Glutamatergic neuron (in vitro differentiated cells): ENCODE data around the gene SEMA7A. TPM values are rescaled to one million over a fixed set of nuclear protein-coding genes. Genes with fewer than 3 reads are reported as not detected.

Experiments used
- DNase-seq: peaks from one replicate; pipeline ENCODE4 v3.0.0; 2022
- H3K27ac Mint-ChIP-seq: one replicate; pipeline ENCODE4 v1.8.0; 2020; ENCODE audit warnings: mild to moderate bottlenecking, mixed read lengths, inconsistent platforms; ENCODE audit not compliant: unreplicated experiment
- H3K27me3 Mint-ChIP-seq: one replicate; pipeline ENCODE4 v1.8.0; 2020; ENCODE audit warnings: mild to moderate bottlenecking, moderate library complexity, mixed read lengths, inconsistent platforms; ENCODE audit not compliant: unreplicated experiment
- H3K36me3 Mint-ChIP-seq: one replicate; pipeline ENCODE4 v1.8.0; 2020; ENCODE audit warnings: mild to moderate bottlenecking, mixed read lengths, inconsistent platforms; ENCODE audit not compliant: unreplicated experiment
- H3K4me1 Mint-ChIP-seq: one replicate; pipeline ENCODE4 v1.8.0; 2020; ENCODE audit warnings: mild to moderate bottlenecking, low read depth, mixed read lengths, inconsistent platforms; ENCODE audit not compliant: unreplicated experiment
- H3K4me3 Mint-ChIP-seq: one replicate; pipeline ENCODE4 v1.8.0; 2020; ENCODE audit warnings: mild to moderate bottlenecking, mixed read lengths, inconsistent platforms; ENCODE audit not compliant: unreplicated experiment
- H3K9me3 Mint-ChIP-seq: one replicate; pipeline ENCODE4 v1.8.0; 2020; ENCODE audit warnings: mild to moderate bottlenecking, moderate library complexity, mixed read lengths, inconsistent platforms; ENCODE audit not compliant: unreplicated experiment
- CTCF ChIP-seq: fragments of 200-600 bp; sonication (generic); IDR thresholded peaks from one replicate; pipeline ENCODE4 v1.5.0; 2021; ENCODE audit not compliant: partially characterized antibody, unreplicated experiment
- total RNA-seq: library from RNA; stranded (reverse); fragmentation: NEBNext Ultra II Directional; extraction: Animal tissue kit (Norgen Biotek cat#: 25700); gene quantifications from one replicate; pipeline ENCODE4 v1.2.1, GENCODE V29; 2021; ENCODE audit not compliant: unreplicated experiment

The SEMA7A gene
- total RNA-seq, 1 donor from 2014 or later = 16.2 TPM

GRCh38 chr15:74374648-74375302, 59.0 kb downstream of the SEMA7A start:
- TF ChIP-seq CTCF = no peak

GRCh38 chr15:74373731-74374647, 59.8 kb downstream of the SEMA7A start:
- TF ChIP-seq CTCF = peak; percentile 80
- Mint-ChIP-seq H3K9me3 (peaks cover 1% of the 10 kb centered on the region), H3K36me3 (no peaks in the 10 kb centered on the region), H3K27ac (no peak overlapping the region), H3K27me3 (no peaks in the 10 kb centered on the region), H3K4me3 (peak overlapping the region; percentile 84), H3K4me1 (peaks cover 11% of the 10 kb centered on the region)
- DNase-seq = peak; percentile 97

More at GRCh38 chr15:74374648-74375302, 59.0 kb downstream of the SEMA7A start:
- Mint-ChIP-seq H3K4me3 (peak overlapping the region; percentile 72), H3K36me3 (no peaks in the 10 kb centered on the region), H3K9me3 (peaks cover 1% of the 10 kb centered on the region), H3K27me3 (no peaks in the 10 kb centered on the region), H3K4me1 (peaks cover 11% of the 10 kb centered on the region), H3K27ac (no peak overlapping the region)
- no peak for DNase-seq

GRCh38 chr15:74373056-74373650, 60.6 kb downstream of the SEMA7A start:
- Mint-ChIP-seq H3K4me3 (peak overlapping the region; percentile 25), H3K27ac (no peak overlapping the region), H3K36me3 (no peaks in the 10 kb centered on the region), H3K9me3 (peaks cover 1% of the 10 kb centered on the region), H3K4me1 (peaks cover 11% of the 10 kb centered on the region), H3K27me3 (peaks cover 1% of the 10 kb centered on the region)
- no peak for TF ChIP-seq CTCF
- no peak for DNase-seq

- no peak for DNase-seq
- Mint-ChIP-seq H3K4me1 (peaks cover 11% of the 10 kb centered on the region), H3K27ac (no peak overlapping the region), H3K9me3 (peaks cover 1% of the 10 kb centered on the region), H3K36me3 (no peaks in the 10 kb centered on the region), H3K27me3 (peaks cover 3% of the 10 kb centered on the region), H3K4me3 (no peak overlapping the region)
- no peak for TF ChIP-seq CTCF
These were observed 63.3 kb downstream of the SEMA7A start for GRCh38 chr15:74370471-74370870.
